GM10847 (cell line): ENCODE data around the gene LHPP.

Source experiments
- POLR2A ChIP-seq: IDR thresholded peaks from 2 replicates; pipeline ENCODE4 v1.6.1; 2011; ENCODE audit not compliant: insufficient read length; ENCODE audit errors: extremely low read depth

Gene LHPP

GRCh38 chr10:124560377-124561105 lies 98.9 kb downstream of the LHPP start:
- no peak for TF ChIP-seq POLR2A

- no peak for TF ChIP-seq POLR2A
Observed at GRCh38 chr10:124561206-124561605, 99.6 kb downstream of the LHPP start.

GRCh38 chr10:124562425-124563060 lies 100.9 kb downstream of the LHPP start:
- no peak for TF ChIP-seq POLR2A

GRCh38 chr10:124563320-124564040 lies 101.9 kb downstream of the LHPP start:
- no peak for TF ChIP-seq POLR2A

- TF ChIP-seq POLR2A = no peak
Observed at GRCh38 chr10:124564881-124565280, 103.3 kb downstream of the LHPP start.

- no peak for TF ChIP-seq POLR2A
Observed at GRCh38 chr10:124565565-124566221, 104.1 kb downstream of the LHPP start.

- TF ChIP-seq POLR2A = no peak
Observed at GRCh38 chr10:124566222-124566888, 104.7 kb downstream of the LHPP start.

GRCh38 chr10:124566981-124567835 lies 105.6 kb downstream of the LHPP start:
- TF ChIP-seq POLR2A = no peak

GRCh38 chr10:124568339-124568738 lies 106.7 kb downstream of the LHPP start:
- no peak for TF ChIP-seq POLR2A

GRCh38 chr10:124568848-124569622 lies 107.4 kb downstream of the LHPP start:
- no peak for TF ChIP-seq POLR2A

GRCh38 chr10:124569623-124570470 lies 108.2 kb downstream of the LHPP start:
- no peak for TF ChIP-seq POLR2A

GRCh38 chr10:124570646-124571045 lies 109.0 kb downstream of the LHPP start:
- no peak for TF ChIP-seq POLR2A
